Activated naive CD4-positive, alpha-beta T cell treated with Interleukin-2 at 50 U/mL for 16 hours (primary cell): Measurements from ENCODE around the gene DENND2A.
"Not testable (repeated sequence)": the region's sequence is repeated elsewhere in the genome, so short reads cannot be mapped to it uniquely, and the experiment has no call there.

ENCODE experiments used
- DNase-seq: peaks from one replicate; pipeline ENCODE4 v3.0.0-alpha.2; 2020

Gene DENND2A

GRCh38 chr7:140584195-140584851, 56.3 kb downstream of the DENND2A start:
- DNase-seq, result no peak

- DNase-seq, result no peak
Observed at GRCh38 chr7:140581411-140581810, 59.2 kb downstream of the DENND2A start.

- DNase-seq, result no peak
Observed at GRCh38 chr7:140577651-140578050, 63.0 kb downstream of the DENND2A start.

- no peak for DNase-seq
Observed at GRCh38 chr7:140576589-140576988, 64.0 kb downstream of the DENND2A start.

GRCh38 chr7:140571538-140572122, 69.0 kb downstream of the DENND2A start:
- DNase-seq, result no peak

- DNase-seq, result no peak
Observed at GRCh38 chr7:140570120-140570519, 70.5 kb downstream of the DENND2A start.

GRCh38 chr7:140568021-140568813, 72.4 kb downstream of the DENND2A start:
- DNase-seq, result no peak

GRCh38 chr7:140566186-140566585, 74.4 kb downstream of the DENND2A start:
- DNase-seq, result not testable (repeated sequence)

- not testable (repeated sequence) for DNase-seq
Observed at GRCh38 chr7:140565761-140566160, 74.9 kb downstream of the DENND2A start.

GRCh38 chr7:140564643-140565042, 76.0 kb downstream of the DENND2A start:
- DNase-seq, result no peak

GRCh38 chr7:140562926-140563481, 77.6 kb downstream of the DENND2A start:
- no peak for DNase-seq

GRCh38 chr7:140559410-140559809, 81.2 kb downstream of the DENND2A start:
- DNase-seq, result no peak

- DNase-seq, result no peak
Observed at GRCh38 chr7:140557809-140558518, 82.6 kb downstream of the DENND2A start.

- DNase-seq, result no peak
Observed at GRCh38 chr7:140557069-140557468, 83.5 kb downstream of the DENND2A start.

GRCh38 chr7:140553236-140553635, 87.4 kb downstream of the DENND2A start:
- not testable (repeated sequence) for DNase-seq

- DNase-seq, result no peak
Observed at GRCh38 chr7:140552240-140552679, 88.4 kb downstream of the DENND2A start.

GRCh38 chr7:140551355-140552239, 89.0 kb downstream of the DENND2A start:
- no peak for DNase-seq

- no peak for DNase-seq
Observed at GRCh38 chr7:140546947-140547346, 93.7 kb downstream of the DENND2A start.

GRCh38 chr7:140544388-140544826, 96.2 kb downstream of the DENND2A start:
- DNase-seq, result no peak

- DNase-seq, result no peak
Observed at GRCh38 chr7:140542228-140542603, 98.4 kb downstream of the DENND2A start.

- no peak for DNase-seq
Observed at GRCh38 chr7:140541513-140542227, 98.9 kb downstream of the DENND2A start.
